ENCODE results near the gene SYNE1. TPM values are rescaled to one million over a fixed set of nuclear protein-coding genes. Genes with fewer than 3 reads are reported as not detected.

SYNE1 gene
- total RNA-seq, 1 experiment from 2014 or later, result 27.3 TPM

- no peak overlapping the region for H3K27ac ChIP-seq
Measured at GRCh38 chr6:152298055-152298647, 339.0 kb downstream of the SYNE1 start.

GRCh38 chr6:152296648-152297376 lies 340.4 kb downstream of the SYNE1 start:
- Histone ChIP-seq H3K27me3 (no peaks in the 10 kb centered on the region), H3K27ac (no peak overlapping the region)
- DNase-seq, result peak; percentile 5 to 47

More at GRCh38 chr6:152298055-152298647, 339.0 kb downstream of the SYNE1 start:
- no peaks in the 10 kb centered on the region for H3K27me3 ChIP-seq
- no peak for DNase-seq
- no peaks in the 10 kb centered on the region for H3K9me3 ChIP-seq (replicated peaks)
- peaks cover 3% of the 10 kb centered on the region for H3K4me1 ChIP-seq
- peaks cover 1% of the 10 kb centered on the region for H3K36me3 ChIP-seq
- no peak overlapping the region for H3K4me3 ChIP-seq

DNA sequence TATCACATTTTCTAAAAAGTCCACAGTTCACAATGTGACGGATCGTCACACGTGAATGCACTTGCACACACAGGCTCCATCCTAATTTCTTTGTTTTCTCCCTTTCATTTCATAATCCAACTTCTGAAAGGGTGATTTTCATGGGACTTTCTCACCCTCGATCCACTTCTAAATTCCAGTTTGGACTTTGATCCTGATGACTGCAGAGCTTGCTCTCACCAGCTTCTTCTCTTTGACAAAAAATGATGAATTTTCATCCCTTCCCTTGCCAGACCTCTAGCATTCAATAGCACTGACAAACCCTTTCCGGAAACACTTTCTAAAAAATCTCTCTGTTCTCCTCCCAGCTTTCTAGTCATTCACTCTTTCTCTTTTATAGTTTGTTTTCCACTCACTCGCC lies 341.2 kb downstream of the SYNE1 start:
- H3K36me3 ChIP-seq, result peaks cover 10% of the 10 kb centered on the region
- H3K4me1 ChIP-seq, result no peaks in the 10 kb centered on the region; the same call in 1 of the 2 replicates
- H3K27me3 ChIP-seq, result no peaks in the 10 kb centered on the region
- no peak for DNase-seq
- no peaks in the 10 kb centered on the region for H3K9me3 ChIP-seq (replicated peaks)
- H3K27ac ChIP-seq, result no peak overlapping the region
- H3K4me3 ChIP-seq, result no peak overlapping the region

More at GRCh38 chr6:152296648-152297376, 340.4 kb downstream of the SYNE1 start:
- H3K4me1 ChIP-seq, result no peaks in the 10 kb centered on the region; the same call in 1 of the 2 replicates
- H3K36me3 ChIP-seq, result peaks cover 10% of the 10 kb centered on the region
- H3K9me3 ChIP-seq (replicated peaks), result no peaks in the 10 kb centered on the region
- no peak overlapping the region for H3K4me3 ChIP-seq

DNA sequence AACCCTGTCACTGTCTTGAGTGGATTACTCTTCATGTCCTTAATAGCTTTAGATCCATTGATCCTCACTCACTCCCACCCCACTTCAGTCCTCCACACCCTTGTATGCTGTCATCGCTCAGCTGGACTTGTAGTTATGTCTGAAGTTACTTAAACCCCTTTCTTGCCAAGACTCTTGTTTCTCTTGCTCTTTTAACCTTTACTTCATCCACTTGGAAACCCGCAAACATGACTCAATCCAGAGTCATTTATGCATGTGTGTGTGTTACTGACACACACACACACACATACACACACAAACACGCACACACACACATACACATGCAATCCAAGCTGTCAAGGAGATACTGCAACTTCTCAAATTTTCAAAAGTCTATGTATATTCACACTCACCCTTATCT lies 341.8 kb downstream of the SYNE1 start:
- DNase-seq, result no peak
- Histone ChIP-seq H3K27ac (no peak overlapping the region), H3K4me3 (no peak overlapping the region), H3K4me1 (no peaks in the 10 kb centered on the region; the same call in 1 of the 2 replicates), H3K9me3 (replicated peaks) (no peaks in the 10 kb centered on the region), H3K36me3 (peaks cover 10% of the 10 kb centered on the region), H3K27me3 (no peaks in the 10 kb centered on the region)

DNA sequence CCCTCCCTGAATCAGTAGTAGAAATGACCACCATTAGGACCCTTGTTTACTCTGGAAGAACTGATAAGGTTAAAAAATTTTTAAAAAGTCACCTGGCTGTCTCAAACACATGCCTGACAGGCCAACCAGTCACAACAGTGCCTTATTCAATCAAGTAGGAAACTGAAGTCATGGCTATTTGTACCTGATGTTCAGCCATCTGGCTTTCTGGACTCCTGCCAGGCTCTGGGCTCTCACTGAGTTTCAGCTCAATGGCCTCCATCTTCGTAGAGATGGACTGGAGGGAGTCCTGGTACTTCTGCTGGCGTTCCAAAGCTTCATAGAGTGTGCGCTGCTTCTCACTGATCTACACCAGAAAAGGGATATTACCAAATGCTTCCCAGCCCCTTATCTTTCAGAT lies 343.8 kb downstream of the SYNE1 start:
- Histone ChIP-seq H3K9me3 (replicated peaks) (no peaks in the 10 kb centered on the region), H3K4me3 (no peak overlapping the region), H3K27me3 (no peaks in the 10 kb centered on the region), H3K27ac (no peak overlapping the region), H3K4me1 (no peaks in the 10 kb centered on the region; the same call in 1 of the 2 replicates), H3K36me3 (peaks cover 10% of the 10 kb centered on the region)
- DNase-seq, result peak; percentile 17 to 47

DNA sequence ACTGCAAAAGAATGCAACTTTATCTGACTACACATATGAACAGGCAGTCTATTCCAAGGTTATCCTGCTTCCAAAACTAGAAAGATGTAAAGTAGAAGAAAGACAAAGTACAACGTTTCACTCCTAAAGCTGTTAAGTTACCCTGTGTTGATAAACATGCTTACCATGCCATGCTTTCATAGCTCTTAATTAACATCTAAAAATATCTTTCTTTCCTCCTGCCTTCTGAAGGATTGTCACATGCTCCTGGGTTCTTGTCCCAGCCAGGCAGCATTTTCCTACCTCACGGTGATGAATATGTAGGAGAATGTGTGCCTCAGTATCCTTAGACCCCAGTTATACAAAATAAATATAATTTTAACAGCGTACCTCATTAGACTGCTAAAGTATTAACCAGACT lies 344.6 kb downstream of the SYNE1 start:
- H3K27ac ChIP-seq, result no peak overlapping the region
- no peaks in the 10 kb centered on the region; the same call in 1 of the 2 replicates for H3K4me1 ChIP-seq
- DNase-seq, result no peak
- H3K36me3 ChIP-seq, result peaks cover 10% of the 10 kb centered on the region
- no peaks in the 10 kb centered on the region for H3K9me3 ChIP-seq (replicated peaks)
- no peaks in the 10 kb centered on the region for H3K27me3 ChIP-seq
- no peak overlapping the region for H3K4me3 ChIP-seq

DNA sequence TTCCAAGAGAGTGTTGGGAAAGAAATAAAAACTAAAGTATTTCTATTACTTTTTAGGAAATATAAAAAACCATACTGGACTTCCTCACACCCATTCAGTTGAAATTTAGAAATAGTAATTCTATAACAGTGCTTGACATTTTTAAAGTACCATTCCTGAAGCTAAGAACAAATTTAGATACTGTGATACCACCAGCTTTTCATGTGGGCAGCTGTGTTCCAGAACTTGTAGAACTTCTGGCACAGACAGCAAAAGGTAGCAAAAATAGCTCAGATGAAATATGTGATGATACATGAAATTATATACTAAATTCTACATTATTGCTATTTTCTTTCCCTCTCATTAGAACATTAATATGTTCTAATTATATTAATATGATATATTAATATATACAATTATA lies 346.5 kb downstream of the SYNE1 start:
- no peak for DNase-seq
- Histone ChIP-seq H3K36me3 (peaks cover 10% of the 10 kb centered on the region), H3K9me3 (replicated peaks) (no peaks in the 10 kb centered on the region)

GRCh38 chr6:152277826-152278329 lies 359.3 kb downstream of the SYNE1 start:
- peak; percentile 59 to 73 for DNase-seq
- H3K36me3 ChIP-seq, result peaks cover 8% of the 10 kb centered on the region
- H3K4me3 ChIP-seq, result no peak overlapping the region
- H3K9me3 ChIP-seq (replicated peaks), result no peaks in the 10 kb centered on the region
- H3K27ac ChIP-seq, result peak overlapping the region; percentile 7; the same call in 1 of the 2 replicates
- H3K27me3 ChIP-seq, result no peaks in the 10 kb centered on the region
- peaks cover 21% of the 10 kb centered on the region for H3K4me1 ChIP-seq

More for the DNA sequence above, 346.5 kb downstream of the SYNE1 start:
- H3K4me1 ChIP-seq, result no peaks in the 10 kb centered on the region; the same call in 1 of the 2 replicates
- H3K27ac ChIP-seq, result no peak overlapping the region
- no peaks in the 10 kb centered on the region for H3K27me3 ChIP-seq
- H3K4me3 ChIP-seq, result no peak overlapping the region

GRCh38 chr6:152273638-152274037 lies 363.5 kb downstream of the SYNE1 start:
- Histone ChIP-seq H3K27ac (peak overlapping the region; percentile 28; the same call in 1 of the 2 replicates), H3K36me3 (0 out of 2 replicates have a peak, but pooled peaks cover 3% of the 10 kb centered on the region), H3K4me3 (no peak overlapping the region), H3K9me3 (replicated peaks) (no peaks in the 10 kb centered on the region), H3K27me3 (no peaks in the 10 kb centered on the region), H3K4me1 (peaks cover 32% of the 10 kb centered on the region)
- peak; percentile 86 to 90 for DNase-seq

- peak overlapping the region; percentile 28; the same call in 1 of the 2 replicates for H3K27ac ChIP-seq
- H3K27me3 ChIP-seq, result no peaks in the 10 kb centered on the region
- H3K4me1 ChIP-seq, result peaks cover 30% of the 10 kb centered on the region
- peak in 1 of 2 experiments; percentile 13 for DNase-seq
- H3K36me3 ChIP-seq, result 0 out of 2 replicates have a peak, but pooled peaks cover 3% of the 10 kb centered on the region
- no peak overlapping the region for H3K4me3 ChIP-seq
- no peaks in the 10 kb centered on the region for H3K9me3 ChIP-seq (replicated peaks)
Measured at GRCh38 chr6:152273002-152273401, 364.2 kb downstream of the SYNE1 start.

- 0 out of 2 replicates have a peak, but pooled peaks cover 8% of the 10 kb centered on the region for H3K36me3 ChIP-seq
- no peak for DNase-seq
- H3K4me1 ChIP-seq, result peaks cover 25% of the 10 kb centered on the region
- H3K27ac ChIP-seq, result no peak overlapping the region
- no peaks in the 10 kb centered on the region for H3K9me3 ChIP-seq (replicated peaks)
- H3K27me3 ChIP-seq, result no peaks in the 10 kb centered on the region
- no peak overlapping the region for H3K4me3 ChIP-seq
Measured at GRCh38 chr6:152272486-152272885, 364.7 kb downstream of the SYNE1 start.

GRCh38 chr6:152271776-152272464 lies 365.2 kb downstream of the SYNE1 start:
- 0 out of 2 replicates have a peak, but pooled peaks cover 8% of the 10 kb centered on the region for H3K36me3 ChIP-seq
- no peaks in the 10 kb centered on the region for H3K9me3 ChIP-seq (replicated peaks)
- no peaks in the 10 kb centered on the region for H3K27me3 ChIP-seq
- H3K4me1 ChIP-seq, result peaks cover 25% of the 10 kb centered on the region
- H3K4me3 ChIP-seq, result no peak overlapping the region
- no peak overlapping the region for H3K27ac ChIP-seq
- DNase-seq, result peak in 1 of 2 experiments; percentile 27

GRCh38 chr6:152270301-152270925 lies 366.7 kb downstream of the SYNE1 start:
- H3K9me3 ChIP-seq (replicated peaks), result no peaks in the 10 kb centered on the region
- H3K36me3 ChIP-seq, result 0 out of 2 replicates have a peak, but pooled peaks cover 5% of the 10 kb centered on the region
- H3K4me1 ChIP-seq, result peaks cover 25% of the 10 kb centered on the region
- no peak overlapping the region for H3K4me3 ChIP-seq
- no peak overlapping the region for H3K27ac ChIP-seq
- no peak for DNase-seq
- no peaks in the 10 kb centered on the region for H3K27me3 ChIP-seq

- Histone ChIP-seq H3K9me3 (replicated peaks) (no peaks in the 10 kb centered on the region), H3K27ac (no peak overlapping the region), H3K4me3 (no peak overlapping the region), H3K36me3 (0 out of 2 replicates have a peak, but pooled peaks cover 7% of the 10 kb centered on the region), H3K4me1 (peaks cover 24% of the 10 kb centered on the region), H3K27me3 (no peaks in the 10 kb centered on the region)
- no peak for DNase-seq
Measured at GRCh38 chr6:152268846-152269442, 368.2 kb downstream of the SYNE1 start.

Data from SJCRH30 (cell line).